HG02885 (cell line): ENCODE data around the gene BTBD10.
"Not testable (repeated sequence)": the region's sequence is repeated elsewhere in the genome, so short reads cannot be mapped to it uniquely, and the experiment has no call there.

ENCODE experiments used
- ATAC-seq: cut with Tn5 transposase; IDR thresholded peaks from one replicate; pipeline ENCODE4 v1.9.1; 2021; ENCODE audit warnings: mild to moderate bottlenecking; ENCODE audit not compliant: unreplicated experiment, poor library complexity

Gene BTBD10

GRCh38 chr11:13445588-13445987 is 17.4 kb downstream of the BTBD10 start:
- ATAC-seq = no peak

- no peak for ATAC-seq
Measured at GRCh38 chr11:13440100-13440855, 22.7 kb downstream of the BTBD10 start.

- no peak for ATAC-seq
Measured at GRCh38 chr11:13438291-13438690, 24.7 kb downstream of the BTBD10 start.

DNA sequence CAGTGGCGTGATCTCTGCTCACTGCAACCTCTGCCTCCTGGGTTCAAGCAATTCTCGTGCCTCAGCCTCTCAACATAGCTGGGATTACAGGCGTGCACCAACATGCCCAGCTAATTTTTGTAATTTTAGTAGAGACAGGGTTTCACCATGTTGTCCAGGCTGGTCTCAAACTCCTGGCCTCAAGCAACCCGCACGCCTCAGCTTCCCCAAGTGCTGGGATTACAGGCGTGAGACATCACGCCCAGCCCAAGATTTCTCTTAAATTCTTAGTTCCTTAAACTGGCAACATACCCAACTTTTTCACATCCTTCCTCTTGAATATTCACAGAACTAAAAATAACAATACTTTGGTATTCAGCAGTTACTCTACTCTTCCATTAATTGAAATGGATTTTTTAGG is 26.2 kb downstream of the BTBD10 start:
- not testable (repeated sequence) for ATAC-seq

- ATAC-seq = no peak
Measured at GRCh38 chr11:13434247-13435205, 28.5 kb downstream of the BTBD10 start.

- ATAC-seq = no peak
Measured at GRCh38 chr11:13433437-13433836, 29.6 kb downstream of the BTBD10 start.

DNA sequence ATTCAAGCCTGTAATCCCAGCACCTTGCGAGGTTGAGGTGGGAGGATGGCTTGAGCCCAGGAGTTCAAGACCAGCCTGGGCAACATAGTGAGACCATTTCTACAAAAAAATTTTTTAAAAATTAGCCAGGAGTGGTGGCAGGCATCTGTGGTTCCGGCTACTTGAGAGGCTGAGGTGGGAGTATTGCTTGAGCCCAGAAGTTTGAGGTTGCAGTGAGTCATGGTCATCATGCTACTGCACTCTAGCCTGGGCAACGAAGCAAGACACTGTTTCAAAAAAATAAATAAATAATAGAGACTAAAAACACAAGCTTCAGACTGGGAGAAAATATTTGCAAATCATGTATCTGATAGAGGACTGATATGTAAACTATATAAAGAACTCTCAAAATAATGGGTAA is 33.2 kb downstream of the BTBD10 start:
- no peak for ATAC-seq

GRCh38 chr11:13429288-13429687 is 33.7 kb downstream of the BTBD10 start:
- ATAC-seq = no peak

DNA sequence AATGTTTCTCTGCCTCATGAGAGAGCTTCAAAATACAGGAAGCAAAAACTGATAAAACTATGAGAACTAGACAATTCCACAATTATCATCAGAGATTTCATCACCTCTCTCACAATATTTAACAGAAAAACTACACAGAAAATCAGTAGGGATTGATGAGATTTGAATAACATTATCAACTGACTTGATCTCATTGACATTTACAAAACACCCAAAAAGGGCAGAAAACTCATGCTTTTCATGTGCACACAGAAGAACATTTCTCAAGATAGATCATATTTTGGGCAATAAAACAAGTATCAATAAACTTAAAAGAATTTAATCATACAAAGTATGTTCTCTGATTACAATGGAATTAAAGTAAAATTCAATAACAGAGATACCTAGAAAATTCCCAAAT is 35.6 kb downstream of the BTBD10 start:
- ATAC-seq = no peak

- ATAC-seq = no peak
Measured at GRCh38 chr11:13423372-13423771, 39.6 kb downstream of the BTBD10 start.

GRCh38 chr11:13421561-13421960 is 41.5 kb downstream of the BTBD10 start:
- no peak for ATAC-seq

GRCh38 chr11:13415201-13415600 is 47.8 kb downstream of the BTBD10 start:
- ATAC-seq = no peak

DNA sequence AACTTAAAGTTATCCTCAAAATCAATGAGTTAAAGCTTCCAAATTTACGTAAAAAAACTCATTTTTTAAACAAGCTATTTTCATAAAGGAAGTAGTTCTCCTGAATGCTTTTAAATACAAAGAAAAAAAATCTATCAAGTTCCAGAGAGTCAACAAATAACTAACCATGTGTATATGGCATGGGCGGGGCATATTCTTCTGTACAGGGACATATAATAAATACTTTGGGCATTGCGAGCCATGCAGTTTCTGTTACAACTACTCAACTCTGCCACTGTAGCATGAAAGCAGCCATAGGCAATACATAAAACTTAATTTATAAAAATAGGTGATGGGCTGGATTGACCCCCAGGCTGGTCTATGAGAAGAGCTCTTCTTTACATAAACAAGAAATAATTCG is 57.8 kb downstream of the BTBD10 start:
- ATAC-seq = no peak

DNA sequence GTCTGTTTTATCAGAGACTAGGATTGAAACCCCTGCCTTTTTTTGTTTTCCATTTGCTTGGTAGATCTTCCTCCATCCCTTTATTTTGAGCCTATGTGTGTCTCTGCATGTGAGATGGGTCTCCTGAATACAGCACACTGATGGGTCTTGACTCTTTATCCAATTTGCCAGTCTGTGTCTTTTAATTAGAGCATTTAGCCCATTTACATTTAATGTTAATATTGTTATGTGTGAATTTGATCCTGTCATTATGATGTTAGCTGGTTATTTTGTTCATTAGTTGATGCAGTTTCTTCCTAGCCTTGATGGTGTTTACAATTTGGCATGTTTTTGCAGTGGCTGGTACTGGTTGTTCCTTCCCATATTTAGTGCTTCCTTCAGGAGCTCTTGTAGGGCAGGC is 64.7 kb downstream of the BTBD10 start:
- ATAC-seq = not testable (repeated sequence)

GRCh38 chr11:13391217-13391616 is 71.8 kb downstream of the BTBD10 start:
- ATAC-seq = no peak

DNA sequence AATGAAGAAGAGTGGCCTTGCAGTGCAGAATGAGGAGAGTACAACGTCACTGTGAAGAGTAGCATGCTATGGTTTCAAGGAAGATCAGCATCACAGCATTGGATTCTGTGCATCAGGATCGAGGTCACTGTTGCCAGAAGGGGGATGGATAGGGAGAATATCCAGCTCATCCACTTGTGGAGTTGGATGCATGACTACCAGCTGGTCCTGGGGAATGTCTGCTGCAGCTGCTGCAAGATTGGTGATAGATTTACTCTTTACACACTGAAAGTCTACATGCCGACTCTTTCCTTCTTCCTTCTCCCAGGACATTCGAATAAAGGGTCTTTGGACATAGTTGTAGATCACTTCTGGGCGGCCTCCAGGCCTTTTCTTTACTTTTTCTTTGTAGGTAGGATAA is 74.3 kb downstream of the BTBD10 start:
- no peak for ATAC-seq

DNA sequence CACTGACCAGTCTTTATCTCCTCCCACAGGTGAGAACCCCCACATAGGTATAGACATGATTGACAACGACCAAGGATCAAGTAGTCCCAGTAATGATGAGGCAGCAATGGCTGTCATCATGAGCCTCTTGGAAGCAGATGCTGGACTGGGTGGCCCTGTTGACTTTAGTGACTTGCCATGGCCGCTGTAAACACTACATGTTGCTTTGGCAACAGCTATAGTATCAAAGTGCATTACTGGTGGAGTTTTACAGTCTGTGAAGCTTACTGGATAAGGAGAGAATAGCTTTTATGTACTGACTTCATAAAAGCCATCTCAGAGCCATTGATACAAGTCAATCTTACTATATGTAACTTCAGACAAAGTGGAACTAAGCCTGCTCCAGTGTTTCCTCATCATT is 76.5 kb downstream of the BTBD10 start:
- ATAC-seq = no peak

GRCh38 chr11:13384908-13385640 is 77.9 kb downstream of the BTBD10 start:
- ATAC-seq = peak; percentile 55

- no peak for ATAC-seq
Measured at GRCh38 chr11:13382751-13383150, 80.3 kb downstream of the BTBD10 start.

DNA sequence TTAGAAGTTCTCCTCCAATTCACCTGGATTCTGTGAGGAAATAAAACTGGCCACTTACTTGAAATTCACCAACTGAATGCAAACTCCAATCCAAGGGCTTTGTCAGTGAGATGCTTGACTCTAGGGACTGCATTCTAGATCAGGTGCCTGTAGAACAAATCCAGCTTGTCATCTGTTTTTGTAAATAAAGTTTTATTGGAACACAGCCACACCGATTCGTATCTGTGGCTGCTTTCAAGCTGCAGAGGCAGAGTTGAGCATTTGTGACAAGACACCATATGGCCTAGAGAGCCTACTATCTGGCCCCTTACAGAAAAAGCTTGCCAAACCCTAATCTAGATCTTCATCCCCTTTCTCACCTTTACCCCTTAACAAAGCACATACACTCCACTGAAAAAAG is 82.3 kb downstream of the BTBD10 start:
- no peak for ATAC-seq

- no peak for ATAC-seq
Measured at GRCh38 chr11:13378316-13378715, 84.7 kb downstream of the BTBD10 start.
